Activated CD8-positive, alpha-beta T cell treated with anti-CD3 and anti-CD28 coated beads for 36 hours (primary cell): ENCODE data around the gene ITSN1. TPM values are rescaled to one million over a fixed set of nuclear protein-coding genes. Genes with fewer than 3 reads are reported as not detected.

ENCODE experiments used
- ATAC-seq: fragments of 200-7000 bp; cut with Tn5 transposase; one replicate; pipeline ENCODE4 v1.10.0; 2021; ENCODE audit warnings: mild to moderate bottlenecking, moderate library complexity
- CTCF ChIA-PET: fragments of 350-600 bp; sonication (Branson Sonifier 250); formaldehyde crosslinking; loops from one replicate; lab custom pipeline; 2021; ENCODE audit warnings: antibody characterized with exemption; lab: Charles Lee
- POLR2A ChIA-PET: fragments of 350-600 bp; sonication (Branson Sonifier 250); formaldehyde crosslinking; loops from one replicate; lab custom pipeline; 2021; ENCODE audit warnings: antibody characterized with exemption; lab: Charles Lee
- DNase-seq: peaks from one replicate; pipeline ENCODE4 v3.0.0-alpha.2; 2020
- H3K27ac Mint-ChIP-seq: one replicate; pipeline ENCODE4 v1.8.0; 2021; ENCODE audit warnings: mild to moderate bottlenecking, mixed read lengths
- H3K27me3 Mint-ChIP-seq: one replicate; pipeline ENCODE4 v1.8.0; 2021; ENCODE audit warnings: mixed read lengths
- H3K36me3 Mint-ChIP-seq: one replicate; pipeline ENCODE4 v1.8.0; 2021; ENCODE audit warnings: low read depth, mixed read lengths
- H3K4me1 Mint-ChIP-seq: one replicate; pipeline ENCODE4 v1.8.0; 2021; ENCODE audit warnings: low read depth, mixed read lengths
- H3K4me3 Mint-ChIP-seq: one replicate; pipeline ENCODE4 v1.8.0; 2021; ENCODE audit warnings: mild to moderate bottlenecking, moderate library complexity, mixed read lengths
- H3K9me3 Mint-ChIP-seq: one replicate; pipeline ENCODE4 v1.8.0; 2021; ENCODE audit warnings: mixed read lengths
- intact Hi-C: fragments of 100-400 bp; cut with micrococcal nuclease; formaldehyde crosslinking; loops from one replicate; pipeline ENCODE4 v1.10.0; 2022
- total RNA-seq, 2 experiments: library from RNA; stranded (reverse); gene quantifications; one replicate each; pipeline ENCODE4 v1.2.3, GENCODE V29; 2021
- TF ChIP-seq, protein P1 (sequence below): fragments of 200-600 bp; IDR thresholded peaks from one replicate; pipeline ENCODE4 v1.8.0; 2022; ENCODE audit warnings: antibody characterized with exemption, mild to moderate bottlenecking

The ITSN1 gene
- total RNA-seq, 2 experiments from 2014 or later = 4.4 to 4.7 TPM

DNA sequence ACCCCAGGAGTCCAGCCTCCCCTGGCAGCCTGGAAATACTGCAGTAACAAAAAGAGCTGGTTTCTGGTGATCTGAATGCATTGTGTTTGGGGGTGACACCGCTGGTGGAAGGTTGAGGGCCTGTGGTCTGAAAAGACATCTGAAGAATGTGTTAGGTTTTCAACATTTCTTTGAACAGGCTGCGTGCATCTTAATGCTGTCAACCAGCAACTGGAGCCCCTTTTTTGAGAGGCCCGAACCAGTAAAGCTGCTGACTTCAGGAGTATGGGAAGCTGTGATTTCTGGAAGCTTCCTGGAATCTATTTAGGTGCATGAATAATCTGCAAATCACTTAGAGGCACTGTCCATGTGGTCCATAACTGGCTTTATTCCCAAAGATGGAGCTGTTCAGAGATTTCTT, 256.3 kb downstream of the ITSN1 start:
- intact Hi-C loops = loop anchor here (10.0 kb wide), 1 partner anchor 254 kb away; the partner anchor contains the start of genes CRYZL1 and ITSN1
- no peak for ATAC-seq
- DNase-seq = no peak
- Mint-ChIP-seq H3K4me1 (peaks cover 20% of the 10 kb centered on the region), H3K36me3 (peaks cover 20% of the 10 kb centered on the region), H3K4me3 (no peak overlapping the region), H3K27me3 (no peaks in the 10 kb centered on the region), H3K27ac (no peak overlapping the region), H3K9me3 (no peaks in the 10 kb centered on the region)
- TF ChIP-seq, protein P1, sequence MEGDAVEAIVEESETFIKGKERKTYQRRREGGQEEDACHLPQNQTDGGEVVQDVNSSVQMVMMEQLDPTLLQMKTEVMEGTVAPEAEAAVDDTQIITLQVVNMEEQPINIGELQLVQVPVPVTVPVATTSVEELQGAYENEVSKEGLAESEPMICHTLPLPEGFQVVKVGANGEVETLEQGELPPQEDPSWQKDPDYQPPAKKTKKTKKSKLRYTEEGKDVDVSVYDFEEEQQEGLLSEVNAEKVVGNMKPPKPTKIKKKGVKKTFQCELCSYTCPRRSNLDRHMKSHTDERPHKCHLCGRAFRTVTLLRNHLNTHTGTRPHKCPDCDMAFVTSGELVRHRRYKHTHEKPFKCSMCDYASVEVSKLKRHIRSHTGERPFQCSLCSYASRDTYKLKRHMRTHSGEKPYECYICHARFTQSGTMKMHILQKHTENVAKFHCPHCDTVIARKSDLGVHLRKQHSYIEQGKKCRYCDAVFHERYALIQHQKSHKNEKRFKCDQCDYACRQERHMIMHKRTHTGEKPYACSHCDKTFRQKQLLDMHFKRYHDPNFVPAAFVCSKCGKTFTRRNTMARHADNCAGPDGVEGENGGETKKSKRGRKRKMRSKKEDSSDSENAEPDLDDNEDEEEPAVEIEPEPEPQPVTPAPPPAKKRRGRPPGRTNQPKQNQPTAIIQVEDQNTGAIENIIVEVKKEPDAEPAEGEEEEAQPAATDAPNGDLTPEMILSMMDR = no peak
- ChIA-PET CTCF (interaction anchor here (1.3 to 2.5 kb wide), 3 partner anchors 14 to 464 kb away, joined by 3 to 8 read pairs (median 8); no protein-coding TSS in a partner anchor), POLR2A (interaction anchor here (0.7 kb wide), 1 partner anchor 78 kb away, joined by 4 read pairs; no protein-coding TSS in a partner anchor)

DNA sequence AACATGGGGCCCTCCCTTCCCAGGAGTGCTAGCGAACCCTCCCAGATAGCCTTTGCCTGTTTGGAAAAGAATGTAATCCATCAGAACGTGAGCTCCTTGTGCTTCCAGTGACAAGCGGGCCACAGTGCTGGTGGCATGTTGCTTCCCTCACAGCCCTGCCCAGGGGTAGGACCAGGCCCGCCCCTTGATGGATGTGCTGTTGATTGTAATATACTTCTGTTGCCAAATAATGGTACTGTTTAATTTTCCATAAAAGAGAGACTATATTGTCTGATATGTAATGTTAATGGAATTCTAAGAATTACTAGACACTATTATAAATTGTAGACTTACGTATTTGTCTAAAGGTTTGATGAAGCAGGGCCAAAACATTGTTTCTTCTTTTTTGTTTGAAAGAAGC, 256.9 kb downstream of the ITSN1 start:
- Mint-ChIP-seq H3K27me3 (no peaks in the 10 kb centered on the region), H3K4me3 (no peak overlapping the region), H3K36me3 (peaks cover 20% of the 10 kb centered on the region), H3K4me1 (peaks cover 20% of the 10 kb centered on the region), H3K9me3 (no peaks in the 10 kb centered on the region), H3K27ac (no peak overlapping the region)
- intact Hi-C loops = loop anchor here (10.0 kb wide), 1 partner anchor 254 kb away; the partner anchor contains the start of genes CRYZL1 and ITSN1
- ChIA-PET POLR2A (no interaction called here), CTCF (interaction anchor here (0.8 to 2.5 kb wide), 5 partner anchors 9 to 463 kb away, joined by 3 to 8 read pairs (median 3); no protein-coding TSS in a partner anchor)
- TF ChIP-seq, protein P1 = no peak
- DNase-seq (no peak), ATAC-seq (no peak)

DNA sequence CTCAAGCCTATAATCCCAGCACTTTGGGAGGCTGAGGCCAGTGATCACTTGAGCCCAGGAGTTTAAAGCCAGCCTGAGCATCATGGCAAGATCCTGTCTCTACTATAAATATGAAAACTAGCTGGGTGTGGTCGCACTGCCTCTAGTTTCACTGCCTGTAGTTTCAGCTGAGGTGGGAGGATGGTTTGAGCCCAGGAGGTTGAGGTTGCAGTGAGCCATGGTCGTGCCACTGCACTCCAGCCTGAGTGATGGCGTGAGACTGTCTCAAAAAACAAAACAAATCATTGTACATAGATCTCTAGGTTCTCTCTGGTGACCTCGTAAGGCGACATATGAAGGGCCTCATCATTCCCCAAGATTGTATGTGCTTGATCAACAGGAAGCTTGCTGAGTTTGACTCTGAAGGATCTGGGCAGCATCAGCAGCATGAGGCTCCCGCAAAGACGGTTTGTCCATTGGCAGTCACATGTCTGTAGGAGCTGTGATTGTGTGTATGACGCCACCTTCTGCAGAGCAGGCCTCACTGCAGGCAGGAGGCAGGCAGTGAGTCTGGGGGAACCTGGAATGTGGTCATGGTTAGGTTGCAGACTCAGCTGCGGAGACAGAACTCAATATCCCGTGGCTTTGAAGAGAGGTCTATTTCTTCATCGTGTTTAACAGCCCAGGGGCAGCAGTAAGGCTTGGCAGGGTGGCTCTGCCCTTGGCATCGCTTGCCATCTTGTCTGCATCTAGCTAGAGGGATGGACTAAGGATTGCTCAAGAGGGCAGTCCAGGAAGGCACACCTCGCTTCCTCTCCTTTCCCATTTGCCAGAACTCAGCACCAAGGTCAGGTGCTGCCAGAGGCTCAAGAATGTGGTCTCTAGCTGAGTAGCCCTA, 259.3 kb downstream of the ITSN1 start:
- DNase-seq (peak; percentile 26), ATAC-seq (peak; percentile 82)
- TF ChIP-seq, protein P1 = peak; percentile 33
- Mint-ChIP-seq H3K9me3 (no peaks in the 10 kb centered on the region), H3K36me3 (peaks cover 33% of the 10 kb centered on the region), H3K4me3 (no peak overlapping the region), H3K27ac (peak overlapping the region; percentile 30), H3K4me1 (peaks cover 8% of the 10 kb centered on the region), H3K27me3 (no peaks in the 10 kb centered on the region)
- intact Hi-C loops = no loop called here
- CTCF ChIA-PET = interaction anchor here (0.8 to 2.2 kb wide), 4 partner anchors 11 to 296 kb away, joined by 3 to 7 read pairs (median 4); no protein-coding TSS in a partner anchor
- POLR2A ChIA-PET = interaction anchor here (0.8 to 1.4 kb wide), 2 partner anchors 11 to 13 kb away, joined by 3 to 5 read pairs; partner anchors contain the start of gene ATP5PO

DNA sequence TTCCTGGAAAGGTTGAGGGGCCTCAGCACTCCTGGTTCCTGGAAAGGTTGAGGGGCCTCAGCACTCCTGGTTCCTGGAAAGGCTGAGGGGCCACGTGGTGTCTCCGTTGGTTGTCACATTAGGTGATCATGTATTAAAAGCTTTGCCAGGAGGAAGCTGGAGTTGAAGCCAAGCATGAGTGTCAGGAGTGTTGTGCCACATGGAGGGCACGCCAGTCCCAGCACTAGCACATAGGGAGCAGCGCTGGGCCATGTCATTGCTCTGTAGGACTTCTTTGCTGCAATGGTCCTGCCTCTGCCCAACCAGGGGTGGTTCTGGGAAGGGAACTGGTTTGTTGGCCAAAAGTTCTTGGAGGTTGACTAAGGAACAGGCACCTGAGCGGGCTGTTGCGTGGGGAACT, 260.0 kb downstream of the ITSN1 start:
- CTCF ChIA-PET = interaction anchor here (1.1 to 1.6 kb wide), 2 partner anchors 16 to 297 kb away, joined by 3 to 4 read pairs; no protein-coding TSS in a partner anchor
- intact Hi-C loops = no loop called here
- no peak for ATAC-seq
- no peak for DNase-seq
- Mint-ChIP-seq H3K27me3 (no peaks in the 10 kb centered on the region), H3K36me3 (peaks cover 39% of the 10 kb centered on the region), H3K27ac (peak overlapping the region; percentile 16), H3K9me3 (no peaks in the 10 kb centered on the region), H3K4me3 (no peak overlapping the region), H3K4me1 (peaks cover 8% of the 10 kb centered on the region)
- POLR2A ChIA-PET = interaction anchor here (0.6 to 1.5 kb wide), 4 partner anchors 11 to 268 kb away, joined by 3 to 5 read pairs (median 3); partner anchors contain the start of gene ATP5PO
- TF ChIP-seq, protein P1 = no peak
